CD4-positive, alpha-beta T cell treated with Interleukin-4 for 4 hours (primary cell): ENCODE results near the gene SAFB.
"Not testable (repeated sequence)": the region's sequence is repeated elsewhere in the genome, so short reads cannot be mapped to it uniquely, and the experiment has no call there.

Experiments
- DNase-seq: peaks from one replicate; pipeline ENCODE4 v3.0.0-alpha.2; 2020

The SAFB gene

DNA sequence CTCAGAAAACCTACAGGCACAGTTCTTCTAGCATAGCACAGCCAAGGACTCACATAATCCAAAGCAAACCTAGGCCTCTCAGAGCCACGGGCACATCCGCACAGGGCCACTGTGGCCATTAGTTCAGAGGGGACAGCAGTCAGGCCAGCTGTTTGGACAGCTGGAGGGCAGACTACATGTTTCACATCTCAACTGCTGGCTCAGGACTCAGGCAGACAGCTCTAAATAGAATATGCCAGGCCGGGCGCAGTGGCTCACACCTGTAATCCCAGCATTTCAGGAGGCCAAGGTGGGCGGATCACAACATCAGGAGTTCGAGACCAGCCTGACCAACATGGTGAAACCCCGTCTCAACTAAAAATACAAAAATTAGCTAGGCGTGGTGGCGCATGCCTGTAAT, 27.1 kb upstream of the SAFB start:
- no peak for DNase-seq

DNA sequence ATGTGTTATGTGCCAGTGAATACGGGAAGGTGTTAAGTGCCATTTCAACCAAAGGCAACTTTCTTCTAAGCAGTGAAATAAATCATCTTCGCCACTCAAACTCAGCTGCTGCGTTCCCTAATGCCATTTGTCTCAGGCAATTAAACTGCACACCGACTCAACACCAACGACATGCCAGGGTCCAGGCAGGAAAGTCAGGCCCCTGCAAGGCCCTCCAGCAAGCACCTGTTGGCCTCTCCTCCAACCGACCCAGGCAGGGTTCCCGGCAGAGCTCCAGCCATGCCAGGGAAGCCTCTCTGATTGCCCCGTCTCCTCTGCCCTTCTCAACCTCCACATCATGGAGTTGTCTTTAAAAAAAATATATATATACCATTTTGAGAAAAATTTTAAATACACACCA, 22.1 kb upstream of the SAFB start:
- DNase-seq = no peak

GRCh38 chr19:5603626-5604025, 19.3 kb upstream of the SAFB start:
- DNase-seq = no peak

GRCh38 chr19:5605362-5605761, 17.5 kb upstream of the SAFB start:
- DNase-seq = no peak

GRCh38 chr19:5607318-5608275, 15.3 kb upstream of the SAFB start:
- DNase-seq = no peak

DNA sequence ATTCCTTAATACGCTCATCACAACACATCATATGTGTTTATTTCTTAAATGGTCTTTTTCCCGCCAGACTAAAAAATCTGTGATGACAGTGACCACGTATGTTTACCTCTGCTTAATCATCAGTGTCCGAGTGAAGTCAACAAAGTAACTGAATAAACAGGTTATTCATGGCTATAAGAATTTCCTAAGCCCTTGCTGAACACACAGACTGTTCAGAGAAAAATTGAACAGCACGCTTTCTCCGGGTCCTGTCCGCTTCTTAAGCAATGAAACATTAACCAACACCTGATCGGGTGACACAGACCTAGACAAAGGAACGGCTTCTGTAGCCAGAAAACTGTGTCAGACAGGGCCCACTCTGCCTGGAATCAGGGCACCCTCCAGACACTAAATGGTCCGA, 14.6 kb upstream of the SAFB start:
- no peak for DNase-seq

DNA sequence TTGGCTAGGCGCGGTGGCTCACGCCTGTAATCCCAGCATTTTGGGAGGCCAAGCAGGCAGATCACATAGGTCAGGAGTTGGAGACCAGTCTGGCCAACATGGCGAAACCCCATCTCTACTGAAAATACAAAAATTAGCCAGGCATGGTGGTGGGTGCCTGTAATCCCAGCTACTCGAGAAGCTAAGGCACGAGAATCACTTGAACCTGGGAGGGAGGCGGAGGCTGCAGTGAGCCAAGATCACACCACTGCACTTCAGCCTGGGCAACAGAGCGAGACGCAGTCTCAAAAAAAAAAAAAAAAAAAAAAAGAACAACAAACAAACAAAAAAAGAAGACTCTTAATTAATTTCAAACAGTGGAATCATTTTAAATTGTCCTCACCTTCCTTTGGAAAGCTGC, 14.1 kb upstream of the SAFB start:
- DNase-seq = not testable (repeated sequence)

- DNase-seq = no peak
Measured at GRCh38 chr19:5609881-5610448, 12.9 kb upstream of the SAFB start.

- no peak for DNase-seq
Measured at GRCh38 chr19:5612891-5613865, 9.7 kb upstream of the SAFB start.

- no peak for DNase-seq
Measured at GRCh38 chr19:5615756-5616327, 7.0 kb upstream of the SAFB start.

DNA sequence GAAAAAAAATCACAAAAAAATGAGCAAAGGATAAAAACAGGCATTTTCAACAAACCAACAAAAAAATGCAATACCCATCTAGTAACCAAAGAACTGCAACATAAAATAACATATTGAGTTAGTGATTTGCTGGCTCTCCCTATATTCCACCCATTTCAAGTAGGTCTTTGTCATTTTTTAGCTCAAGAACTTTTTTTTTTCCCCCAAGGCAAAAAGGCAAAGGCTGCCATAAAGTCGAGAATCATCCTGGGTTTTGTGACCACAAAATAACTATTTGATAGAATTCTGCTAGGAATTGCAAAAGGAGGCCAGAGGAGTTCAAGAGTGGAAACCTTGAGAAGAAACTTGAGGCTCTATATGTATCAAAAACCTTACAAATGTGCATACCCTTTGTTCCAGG, 5.8 kb upstream of the SAFB start:
- no peak for DNase-seq

DNA sequence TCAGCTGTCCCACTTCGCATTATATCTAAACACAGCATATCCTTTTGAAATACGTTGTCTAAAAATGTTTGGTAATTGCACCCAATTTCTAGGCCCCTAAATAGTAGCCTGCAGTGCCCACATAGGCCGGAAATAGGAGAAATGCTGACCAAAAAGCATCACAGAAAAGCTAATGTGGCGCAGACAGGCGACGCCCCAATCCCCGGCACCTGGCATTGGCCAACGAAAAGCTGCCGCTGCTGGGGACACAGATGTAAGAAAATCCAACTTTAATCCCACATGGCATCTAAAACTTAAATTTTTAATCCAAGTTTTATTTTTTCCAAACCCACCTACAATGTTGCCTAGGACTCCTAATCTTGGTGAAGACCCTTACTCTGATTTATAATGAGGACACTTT, 4.3 kb upstream of the SAFB start:
- no peak for DNase-seq

DNA sequence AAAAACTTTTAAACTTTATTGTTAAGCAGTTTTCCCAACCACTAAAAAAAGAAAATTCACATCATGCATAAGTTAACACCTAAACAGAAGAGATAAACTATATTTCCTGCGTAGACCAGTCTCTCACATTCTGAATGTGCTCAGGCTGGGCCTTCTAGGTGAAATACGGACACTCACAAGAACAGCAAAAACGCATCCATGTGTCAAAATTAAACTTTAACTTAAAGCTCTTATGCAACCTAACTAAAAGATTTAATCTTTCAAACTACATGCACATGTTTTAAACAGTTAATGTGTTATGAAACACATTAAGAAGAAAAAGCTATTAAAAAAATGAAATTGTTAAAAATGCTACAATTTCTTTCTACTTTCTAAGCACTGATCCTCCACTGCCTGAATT, 2.9 kb upstream of the SAFB start:
- DNase-seq = no peak

- no peak for DNase-seq
Measured at GRCh38 chr19:5621311-5621944, 1.5 kb upstream of the SAFB start.

GRCh38 chr19:5621945-5622464, 878 bp upstream of the SAFB start:
- DNase-seq = no peak

DNA sequence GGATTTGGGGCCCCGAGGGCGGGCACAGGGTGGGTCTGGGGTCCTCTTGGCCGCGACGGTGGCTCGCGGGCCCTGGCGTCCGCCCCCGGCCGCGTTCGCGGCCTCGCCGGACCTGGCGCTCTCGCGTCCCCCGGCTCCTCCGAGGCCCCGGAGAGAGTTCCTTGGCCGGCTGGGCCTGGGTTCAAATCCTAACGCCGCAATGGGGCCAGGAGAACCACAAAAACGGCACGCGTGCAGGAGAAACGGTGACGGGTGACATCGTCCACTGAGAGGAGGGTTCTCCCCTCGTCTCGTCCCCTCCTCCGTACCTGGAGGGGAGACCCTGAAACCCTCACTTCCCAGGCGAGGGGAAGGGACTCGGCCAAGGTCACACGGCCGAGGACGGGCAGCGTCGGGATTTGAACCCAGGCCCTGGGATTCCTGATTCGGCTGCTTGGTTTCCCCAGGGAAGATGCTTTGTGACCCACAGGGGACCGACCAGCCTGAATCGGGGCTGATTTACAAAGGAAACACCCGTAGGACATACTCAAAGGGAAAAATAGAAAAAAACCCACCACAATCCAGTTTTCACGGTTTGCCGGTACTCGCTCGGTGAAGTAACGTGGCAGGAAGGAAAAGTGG, 624 bp downstream of the SAFB start:
- DNase-seq = no peak

DNA sequence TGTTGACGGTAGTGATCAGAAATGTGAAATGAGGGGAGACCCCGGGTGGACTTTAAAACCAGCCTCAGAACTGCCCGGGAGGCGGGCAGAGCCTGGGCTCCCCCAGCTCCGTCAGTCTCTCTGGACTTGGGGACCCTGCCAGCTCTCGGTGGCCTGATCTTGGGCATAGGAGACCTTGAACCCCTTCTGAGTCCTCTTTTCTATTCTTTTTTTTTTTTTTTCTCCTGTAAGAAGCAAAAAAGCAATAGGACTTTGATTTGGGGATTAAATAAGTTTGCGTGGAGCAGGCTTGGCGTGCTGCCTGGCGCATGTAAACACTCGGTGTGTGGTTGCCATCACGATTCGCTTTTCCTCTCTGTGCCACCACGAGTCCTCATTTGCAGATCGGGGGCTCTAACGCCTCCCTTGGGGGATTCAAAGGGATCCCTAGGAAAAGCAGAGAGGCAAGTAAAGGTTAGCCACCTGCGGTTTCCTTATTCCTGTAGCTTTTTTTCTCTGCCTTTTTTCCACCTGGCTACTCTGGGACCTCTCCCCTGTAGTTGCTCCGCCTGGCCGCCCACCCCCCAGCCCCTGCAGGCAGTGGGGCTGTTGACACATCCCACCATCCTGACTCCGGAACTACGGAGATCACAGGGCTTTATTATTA, 1.3 kb downstream of the SAFB start:
- DNase-seq = no peak

GRCh38 chr19:5624741-5625278, 1.9 kb downstream of the SAFB start:
- DNase-seq = no peak

DNA sequence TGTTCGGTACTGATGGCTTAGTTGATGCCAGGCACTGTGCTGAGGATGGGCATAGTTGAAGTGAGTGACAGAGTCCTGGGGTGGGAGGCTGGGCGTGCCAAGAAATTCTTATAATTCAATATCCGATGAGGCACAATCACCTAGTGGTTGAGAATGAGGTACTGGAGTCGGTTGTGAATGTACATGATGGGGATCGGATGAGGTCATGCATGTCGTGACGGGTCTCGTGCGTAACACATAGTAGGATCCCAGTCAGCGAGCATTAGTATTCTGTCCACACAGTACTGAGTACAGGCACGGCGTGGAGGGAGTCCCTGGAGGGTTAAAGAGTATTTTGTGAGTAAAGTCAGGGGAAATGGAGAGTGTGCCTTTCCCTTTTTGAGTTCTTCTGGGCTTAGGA, 2.8 kb downstream of the SAFB start:
- no peak for DNase-seq

DNA sequence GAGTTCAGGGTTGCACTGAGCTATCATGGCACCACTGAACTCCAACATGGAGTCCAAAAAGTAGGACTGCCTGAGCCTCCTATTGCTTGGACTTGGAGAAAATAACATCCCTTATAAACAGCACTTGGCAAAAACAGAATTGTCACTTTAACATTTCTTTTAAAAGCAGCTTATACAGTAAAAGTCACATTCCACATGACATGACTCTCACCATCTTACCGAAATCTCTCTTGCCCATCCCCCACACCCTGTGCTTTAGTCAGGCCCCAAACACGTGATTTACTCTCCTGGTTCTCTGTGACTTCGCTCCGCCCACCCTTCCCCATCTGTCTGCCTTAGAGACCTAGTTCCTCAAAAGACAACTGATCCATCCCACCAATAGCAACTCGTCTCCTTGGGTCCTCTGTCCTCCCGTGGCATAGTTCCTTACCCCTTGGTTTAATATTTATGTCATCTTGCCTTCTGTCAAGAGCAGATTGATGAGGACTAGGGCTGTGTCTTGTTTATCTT, 4.6 kb downstream of the SAFB start:
- DNase-seq = no peak

GRCh38 chr19:5628461-5628860, 5.6 kb downstream of the SAFB start:
- DNase-seq = no peak
